Duodenal mucosa (tissue), 2 donors: ENCODE data around the gene USP40.

ENCODE experiments used
- H3K27ac ChIP-seq: one replicate; pipeline ENCODE4 v1.7.0; 2013; ENCODE audit warnings: low read depth, low read length
- H3K27me3 ChIP-seq, 2 donors: one replicate each; pipeline ENCODE4 v1.7.0; 2013; ENCODE audit warnings: low read length in 2 of 2, control low read depth in 1 of 2; ENCODE audit not compliant: insufficient read depth in 2 of 2, control insufficient read depth in 1 of 2
- H3K36me3 ChIP-seq, 2 donors: one replicate each; pipeline ENCODE4 v1.7.0; 2013; ENCODE audit warnings: low read length in 2 of 2, control low read depth in 1 of 2; ENCODE audit not compliant: insufficient read depth in 2 of 2, control insufficient read depth in 1 of 2
- H3K4me1 ChIP-seq, 2 donors: one replicate each; pipeline ENCODE4 v1.7.0; 2013; ENCODE audit warnings: low read length in 2 of 2, control low read depth in 1 of 2; ENCODE audit not compliant: insufficient read depth in 2 of 2, control insufficient read depth in 1 of 2
- H3K4me3 ChIP-seq, 2 donors: one replicate each; pipeline ENCODE4 v1.7.0; 2013; ENCODE audit warnings: low read length in 2 of 2, low read depth in 1 of 2
- H3K9ac ChIP-seq, 2 donors: one replicate each; pipeline ENCODE4 v1.7.0; 2013; ENCODE audit warnings: low read length in 2 of 2, low read depth in 1 of 2
- H3K9me3 ChIP-seq, 2 donors: one replicate each; pipeline ENCODE4 v1.7.0; 2013; ENCODE audit warnings: low read length in 2 of 2, control low read depth in 1 of 2; ENCODE audit not compliant: control insufficient read depth in 1 of 2

USP40 gene

GRCh38 chr2:233563663-233564430, 2.7 kb downstream of the USP40 start:
- Histone ChIP-seq H3K27me3 (no peaks in the 10 kb centered on the region), H3K9ac (no peak overlapping the region), H3K4me3 (no peak overlapping the region), H3K36me3 (peaks cover 6 to 13% of the 10 kb centered on the region in 2 donors), H3K27ac (no peak overlapping the region), H3K9me3 (no peaks in the 10 kb centered on the region), H3K4me1 (peaks cover 5 to 7% of the 10 kb centered on the region in 2 donors)

GRCh38 chr2:233556881-233557736, 9.5 kb downstream of the USP40 start:
- Histone ChIP-seq H3K4me1 (no peaks in the 10 kb centered on the region), H3K4me3 (no peak overlapping the region), H3K9me3 (no peaks in the 10 kb centered on the region), H3K27me3 (no peaks in the 10 kb centered on the region), H3K36me3 (peaks cover 11 to 24% of the 10 kb centered on the region in 2 donors), H3K27ac (no peak overlapping the region), H3K9ac (no peak overlapping the region)

GRCh38 chr2:233553366-233553765, 13.2 kb downstream of the USP40 start:
- Histone ChIP-seq H3K4me3 (no peak overlapping the region), H3K9ac (no peak overlapping the region), H3K36me3 (peaks cover 3 to 15% of the 10 kb centered on the region in 2 donors), H3K27me3 (no peaks in the 10 kb centered on the region), H3K4me1 (peaks cover 0 to 5% of the 10 kb centered on the region in 2 donors), H3K9me3 (no peaks in the 10 kb centered on the region), H3K27ac (no peak overlapping the region)

- H3K9me3 ChIP-seq: no peaks in the 10 kb centered on the region
Observed at GRCh38 chr2:233551491-233551890, 15.1 kb downstream of the USP40 start.

GRCh38 chr2:233546774-233547173, 19.8 kb downstream of the USP40 start:
- no peak overlapping the region for H3K9ac ChIP-seq
- peaks cover 4 to 16% of the 10 kb centered on the region in 2 donors for H3K36me3 ChIP-seq
- no peak overlapping the region for H3K4me3 ChIP-seq
- no peaks in the 10 kb centered on the region for H3K27me3 ChIP-seq
- peaks cover 9 to 25% of the 10 kb centered on the region in 2 donors for H3K4me1 ChIP-seq
- H3K27ac ChIP-seq: no peak overlapping the region
- H3K9me3 ChIP-seq: no peaks in the 10 kb centered on the region

More at GRCh38 chr2:233551491-233551890, 15.1 kb downstream of the USP40 start:
- Histone ChIP-seq H3K9ac (no peak overlapping the region), H3K4me1 (peaks cover 3 to 10% of the 10 kb centered on the region in 2 donors), H3K27ac (no peak overlapping the region), H3K36me3 (peaks cover 7 to 10% of the 10 kb centered on the region in 2 donors), H3K4me3 (no peak overlapping the region), H3K27me3 (no peaks in the 10 kb centered on the region)

- H3K9me3 ChIP-seq: no peaks in the 10 kb centered on the region
- H3K36me3 ChIP-seq: peaks cover 4 to 11% of the 10 kb centered on the region in 2 donors
- H3K27ac ChIP-seq: no peak overlapping the region
Observed at GRCh38 chr2:233546101-233546500, 20.5 kb downstream of the USP40 start.

GRCh38 chr2:233544200-233544610, 22.4 kb downstream of the USP40 start:
- H3K9ac ChIP-seq: no peak overlapping the region
- H3K27me3 ChIP-seq: no peaks in the 10 kb centered on the region
- peaks cover 4 to 11% of the 10 kb centered on the region in 2 donors for H3K36me3 ChIP-seq
- H3K4me1 ChIP-seq: peaks cover 9 to 20% of the 10 kb centered on the region in 2 donors
- H3K27ac ChIP-seq: no peak overlapping the region
- H3K9me3 ChIP-seq: no peaks in the 10 kb centered on the region
- no peak overlapping the region for H3K4me3 ChIP-seq

More at GRCh38 chr2:233546101-233546500, 20.5 kb downstream of the USP40 start:
- H3K4me1 ChIP-seq: peaks cover 9 to 22% of the 10 kb centered on the region in 2 donors
- H3K27me3 ChIP-seq: no peaks in the 10 kb centered on the region
- no peak overlapping the region for H3K9ac ChIP-seq
- no peak overlapping the region for H3K4me3 ChIP-seq

- H3K4me1 ChIP-seq: peaks cover 9 to 20% of the 10 kb centered on the region in 2 donors
- no peaks in the 10 kb centered on the region for H3K27me3 ChIP-seq
- peaks cover 4 to 12% of the 10 kb centered on the region in 2 donors for H3K36me3 ChIP-seq
- no peak overlapping the region for H3K4me3 ChIP-seq
- no peak overlapping the region for H3K27ac ChIP-seq
- no peak overlapping the region for H3K9ac ChIP-seq
- H3K9me3 ChIP-seq: no peaks in the 10 kb centered on the region
Observed at GRCh38 chr2:233542507-233542906, 24.1 kb downstream of the USP40 start.

- no peak overlapping the region for H3K9ac ChIP-seq
- no peak overlapping the region for H3K27ac ChIP-seq
- H3K9me3 ChIP-seq: no peaks in the 10 kb centered on the region
- H3K4me3 ChIP-seq: no peak overlapping the region
- peaks cover 0 to 8% of the 10 kb centered on the region in 2 donors for H3K36me3 ChIP-seq
- no peaks in the 10 kb centered on the region for H3K27me3 ChIP-seq
- H3K4me1 ChIP-seq: peaks cover 2 to 3% of the 10 kb centered on the region in 2 donors
Observed at GRCh38 chr2:233538741-233539140, 27.8 kb downstream of the USP40 start.

- H3K36me3 ChIP-seq: peaks cover 6 to 21% of the 10 kb centered on the region in 2 donors
- H3K27ac ChIP-seq: no peak overlapping the region
- no peaks in the 10 kb centered on the region for H3K4me1 ChIP-seq
- no peaks in the 10 kb centered on the region for H3K9me3 ChIP-seq
- no peaks in the 10 kb centered on the region for H3K27me3 ChIP-seq
- H3K9ac ChIP-seq: no peak overlapping the region
- H3K4me3 ChIP-seq: no peak overlapping the region
Observed at GRCh38 chr2:233535271-233535670, 31.3 kb downstream of the USP40 start.
